HepG2 (cell line): ENCODE data around the gene SNAPIN. TPM values are rescaled to one million over a fixed set of nuclear protein-coding genes. Genes with fewer than 3 reads are reported as not detected.

Experiments
- AKAP8 ChIP-seq: sonication (generic); formaldehyde crosslinking; IDR thresholded peaks from 2 replicates; pipeline ENCODE4 v1.5.1; 2020; ENCODE audit warnings: mild to moderate bottlenecking, missing genetic modification reagents
- ATM ChIP-seq: fragments of 450-650 bp; IDR thresholded peaks from 2 replicates; pipeline ENCODE4 v1.7.1; 2017; ENCODE audit warnings: mild to moderate bottlenecking, borderline replicate concordance
- CENPT ChIP-seq: sonication (generic); formaldehyde crosslinking; IDR thresholded peaks from 2 replicates; pipeline ENCODE4 v1.8.0; 2022; ENCODE audit warnings: low read depth, mild to moderate bottlenecking, moderate library complexity, missing genetic modification reagents
- EEA1 ChIP-seq: sonication (generic); formaldehyde crosslinking; IDR thresholded peaks from 2 replicates; pipeline ENCODE4 v1.5.1; 2020; ENCODE audit warnings: mild to moderate bottlenecking, missing genetic modification reagents, borderline replicate concordance
- FOXA3 ChIP-seq: IDR thresholded peaks from 2 replicates; pipeline ENCODE4 v1.6.1; 2016; ENCODE audit warnings: missing genetic modification reagents, missing compliant biosample characterization
- HNF4A ChIP-seq: sonication (generic); formaldehyde crosslinking; IDR thresholded peaks from 2 replicates; pipeline ENCODE4 v1.4.0; 2020; ENCODE audit warnings: missing genetic modification reagents
- HOXD1 ChIP-seq: sonication (generic); formaldehyde crosslinking; IDR thresholded peaks from 2 replicates; pipeline ENCODE4 v1.5.0; 2020; ENCODE audit warnings: missing genetic modification reagents
- ISL2 ChIP-seq: sonication (generic); formaldehyde crosslinking; IDR thresholded peaks from 2 replicates; pipeline ENCODE4 v1.5.0; 2020; ENCODE audit warnings: missing genetic modification reagents
- JARID2 ChIP-seq: sonication (generic); formaldehyde crosslinking; IDR thresholded peaks from 2 replicates; pipeline ENCODE4 v1.8.1; 2023; ENCODE audit warnings: missing genetic modification reagents, inconsistent platforms; ENCODE audit not compliant: insufficient replicate concordance
- KDM6A ChIP-seq: IDR thresholded peaks from 2 replicates; pipeline ENCODE4 v1.6.1; 2016; ENCODE audit warnings: low read depth
- MTF2 ChIP-seq: sonication (generic); formaldehyde crosslinking; IDR thresholded peaks from 2 replicates; pipeline ENCODE4 v1.5.0; 2020; ENCODE audit warnings: missing genetic modification reagents, borderline replicate concordance
- NR2F2 ChIP-seq: IDR thresholded peaks from 2 replicates; pipeline ENCODE4 v1.6.1; 2012; ENCODE audit warnings: low read depth, inconsistent platforms, borderline replicate concordance
- PAX8 ChIP-seq: sonication (generic); formaldehyde crosslinking; IDR thresholded peaks from 2 replicates; pipeline ENCODE4 v1.8.0; 2022; ENCODE audit warnings: mild to moderate bottlenecking, missing genetic modification reagents, borderline replicate concordance
- POLR2AphosphoS2 ChIP-seq: IDR thresholded peaks from 2 replicates; pipeline ENCODE4 v1.6.1; 2011; ENCODE audit warnings: low read depth, low read length, improper control_type of control experiment
- RBM22 ChIP-seq: fragments of 200-400 bp; formaldehyde crosslinking; optimal IDR thresholded peaks from 2 replicates; pipeline ENCODE3; 2017; ENCODE audit warnings: mild to moderate bottlenecking, low read length, moderate library complexity
- SIN3B ChIP-seq: fragments of 150-350 bp; IDR thresholded peaks from 2 replicates; pipeline ENCODE4 v1.6.1; 2014; ENCODE audit warnings: low read length
- SP140L ChIP-seq: sonication (generic); formaldehyde crosslinking; IDR thresholded peaks from 2 replicates; pipeline ENCODE4 v1.4.0; 2020; ENCODE audit warnings: missing genetic modification reagents, borderline replicate concordance
- STAT5B ChIP-seq: sonication (generic); formaldehyde crosslinking; IDR thresholded peaks from 2 replicates; pipeline ENCODE4 v1.4.0; 2020; ENCODE audit warnings: missing genetic modification reagents
- TEAD2 ChIP-seq: sonication (generic); formaldehyde crosslinking; IDR thresholded peaks from 2 replicates; pipeline ENCODE4 v1.9.0; 2021; ENCODE audit warnings: missing genetic modification reagents
- TGIF2 ChIP-seq: IDR thresholded peaks from 2 replicates; pipeline ENCODE4 v1.6.1; 2016; ENCODE audit warnings: control low read depth, missing compliant biosample characterization
- YEATS2 ChIP-seq: sonication (generic); formaldehyde crosslinking; IDR thresholded peaks from 2 replicates; pipeline ENCODE4 v1.4.0; 2020; ENCODE audit warnings: missing genetic modification reagents, borderline replicate concordance
- YEATS4 ChIP-seq: sonication (generic); formaldehyde crosslinking; IDR thresholded peaks from 2 replicates; pipeline ENCODE4 v1.4.0; 2020; ENCODE audit warnings: missing genetic modification reagents, borderline replicate concordance
- ZBTB3 ChIP-seq: sonication (generic); formaldehyde crosslinking; IDR thresholded peaks from 2 replicates; pipeline ENCODE4 v1.4.0; 2020; ENCODE audit warnings: low read depth, mild to moderate bottlenecking, moderate library complexity, missing genetic modification reagents, borderline replicate concordance
- ZBTB38 ChIP-seq: sonication (generic); formaldehyde crosslinking; IDR thresholded peaks from 2 replicates; pipeline ENCODE4 v1.5.1; 2020; ENCODE audit warnings: mild to moderate bottlenecking, missing genetic modification reagents
- ZBTB42 ChIP-seq: sonication (generic); formaldehyde crosslinking; IDR thresholded peaks from 2 replicates; pipeline ENCODE4 v1.5.0; 2020; ENCODE audit warnings: mild to moderate bottlenecking, missing genetic modification reagents
- ZBTB8A ChIP-seq: sonication (generic); formaldehyde crosslinking; IDR thresholded peaks from 2 replicates; pipeline ENCODE4 v1.4.0; 2020; ENCODE audit warnings: mild to moderate bottlenecking, low read depth, missing genetic modification reagents, borderline replicate concordance
- ZNF768 ChIP-seq: sonication (generic); formaldehyde crosslinking; IDR thresholded peaks from 2 replicates; pipeline ENCODE4 v1.4.0; 2020; ENCODE audit warnings: missing genetic modification reagents
- ZNF775 ChIP-seq: sonication (generic); formaldehyde crosslinking; IDR thresholded peaks from 2 replicates; pipeline ENCODE4 v1.4.0; 2020; ENCODE audit warnings: missing genetic modification reagents, mild to moderate bottlenecking, moderate library complexity, borderline replicate concordance
- polyA plus RNA-seq, 8 experiments: library from polyadenylated mRNA; depleted of rRNA in 3 of 8; stranded (reverse) in 7 of 8; unstranded in 1 of 8; fragments of >200 nt; fragmentation: Illumina TruSeq in 4 of 8; extraction: Trizol in 4 of 8; gene quantifications; 2 replicates each; pipeline versions ENCODE4 v1.2.1 to v1.2.3, GENCODE V29; 2011 to 2016; ENCODE audit warnings: low read depth in 4 of 8, missing spikeins in 1 of 8, mixed read lengths in 1 of 8; ENCODE audit not compliant: insufficient read depth in 1 of 8
- total RNA-seq, 5 experiments: library from RNA; depleted of rRNA; stranded (reverse); fragments of >200 nt; fragmentation: Illumina TruSeq; extraction: Trizol; gene quantifications; 2 replicates each; pipeline ENCODE4 v1.2.3, GENCODE V29; 2016; ENCODE audit warnings: low read depth in 1 of 5
- TF ChIP-seq, protein P1 (sequence below): sonication (generic); formaldehyde crosslinking; IDR thresholded peaks from 2 replicates; pipeline ENCODE4 v1.4.0; 2020; ENCODE audit warnings: mild to moderate bottlenecking, low read depth, missing genetic modification reagents
- TF ChIP-seq, protein P2 (sequence below): sonication (generic); formaldehyde crosslinking; IDR thresholded peaks from 2 replicates; pipeline ENCODE4 v1.5.0; 2020; ENCODE audit warnings: missing genetic modification reagents
- TF ChIP-seq, protein P3 (sequence below): IDR thresholded peaks from 2 replicates; pipeline ENCODE4 v1.6.1; 2018; ENCODE audit warnings: missing genetic modification reagents, mild to moderate bottlenecking, missing compliant biosample characterization

SNAPIN gene
- total and polyA plus RNA-seq, 2 of the 13 experiments (the other 11 are each of a cell fraction or from before 2014, with no cell fraction given): 23.9 to 25.7 TPM

DNA sequence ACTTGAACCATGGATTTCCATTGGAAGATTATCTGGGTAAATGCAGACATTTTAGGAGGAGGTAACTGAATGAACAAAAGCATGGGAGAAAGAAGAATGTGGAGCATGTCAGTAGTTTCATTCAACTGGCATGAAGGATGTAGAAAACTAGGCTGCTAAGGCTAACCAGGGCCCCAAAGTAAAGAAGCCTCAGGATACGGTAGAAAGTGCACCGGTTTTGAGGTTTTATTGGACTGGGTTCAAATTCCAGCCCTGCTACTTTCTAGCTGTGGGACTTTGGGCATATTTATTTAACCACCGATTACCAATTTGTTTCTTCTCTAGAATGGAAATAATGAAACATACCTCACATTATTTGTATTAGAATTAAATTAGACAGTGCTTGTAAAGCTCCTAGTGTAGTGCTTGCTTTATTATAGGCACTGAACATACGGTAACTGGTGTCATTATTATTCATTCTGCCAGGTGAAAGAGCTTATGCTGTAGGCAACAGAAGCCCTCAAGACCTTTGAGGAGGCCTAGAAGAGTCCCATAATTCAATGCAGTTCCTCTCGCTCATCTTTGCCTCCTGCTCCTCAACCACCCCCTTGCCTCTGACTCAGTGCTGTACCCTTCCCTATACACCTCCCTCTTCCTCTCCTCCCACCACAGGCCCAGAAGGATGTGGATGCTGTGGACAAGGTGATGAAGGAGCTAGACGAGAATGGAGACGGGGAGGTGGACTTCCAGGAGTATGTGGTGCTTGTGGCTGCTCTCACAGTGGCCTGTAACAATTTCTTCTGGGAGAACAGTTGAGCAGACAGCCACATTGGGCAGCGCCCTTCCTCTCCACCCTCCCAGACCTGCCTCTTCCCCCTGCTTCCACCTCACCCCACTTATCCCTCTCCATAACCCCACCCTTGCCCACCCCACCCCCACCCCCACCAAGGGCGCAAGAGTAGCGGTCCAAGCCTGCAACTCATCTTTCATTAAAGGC, 27.2 kb upstream of the SNAPIN start (continued):
- TF ChIP-seq JARID2 (CRISPR knock-in tag): no peak
- TF ChIP-seq PAX8 (CRISPR knock-in tag): no peak
- 0 out of 2 replicates have a peak, but pooled peaks have one; percentile 35 for TF ChIP-seq YEATS4 (CRISPR knock-in tag)
- TF ChIP-seq ZBTB3 (CRISPR knock-in tag): no peak
- no peak for TF ChIP-seq MTF2 (CRISPR knock-in tag)
- no peak for TF ChIP-seq CENPT
- no peak for TF ChIP-seq POLR2AphosphoS2
- no peak for TF ChIP-seq AKAP8 (CRISPR knock-in tag)
- no peak for TF ChIP-seq ISL2
- TF ChIP-seq KDM6A (CRISPR knock-in tag): peak; percentile 81
- TF ChIP-seq, protein P1, sequence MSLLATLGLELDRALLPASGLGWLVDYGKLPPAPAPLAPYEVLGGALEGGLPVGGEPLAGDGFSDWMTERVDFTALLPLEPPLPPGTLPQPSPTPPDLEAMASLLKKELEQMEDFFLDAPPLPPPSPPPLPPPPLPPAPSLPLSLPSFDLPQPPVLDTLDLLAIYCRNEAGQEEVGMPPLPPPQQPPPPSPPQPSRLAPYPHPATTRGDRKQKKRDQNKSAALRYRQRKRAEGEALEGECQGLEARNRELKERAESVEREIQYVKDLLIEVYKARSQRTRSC: no peak
- TF ChIP-seq RBM22: no peak
- TF ChIP-seq SIN3B: no peak
- TF ChIP-seq, protein P2, sequence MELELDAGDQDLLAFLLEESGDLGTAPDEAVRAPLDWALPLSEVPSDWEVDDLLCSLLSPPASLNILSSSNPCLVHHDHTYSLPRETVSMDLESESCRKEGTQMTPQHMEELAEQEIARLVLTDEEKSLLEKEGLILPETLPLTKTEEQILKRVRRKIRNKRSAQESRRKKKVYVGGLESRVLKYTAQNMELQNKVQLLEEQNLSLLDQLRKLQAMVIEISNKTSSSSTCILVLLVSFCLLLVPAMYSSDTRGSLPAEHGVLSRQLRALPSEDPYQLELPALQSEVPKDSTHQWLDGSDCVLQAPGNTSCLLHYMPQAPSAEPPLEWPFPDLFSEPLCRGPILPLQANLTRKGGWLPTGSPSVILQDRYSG (CRISPR knock-in tag): no peak
- TF ChIP-seq ZBTB38: no peak
- TF ChIP-seq HOXD1: no peak
- TF ChIP-seq TGIF2 (CRISPR knock-in tag): no peak
- peak; percentile 20; the same call in 1 of the 2 replicates for TF ChIP-seq FOXA3 (CRISPR knock-in tag)
- TF ChIP-seq ZBTB8A: no peak
- no peak for TF ChIP-seq NR2F2
- no peak for TF ChIP-seq ATM
- no peak for TF ChIP-seq ZNF768 (CRISPR knock-in tag)
- no peak for TF ChIP-seq YEATS2 (CRISPR knock-in tag)
- no peak for TF ChIP-seq SP140L
- TF ChIP-seq, protein P3, sequence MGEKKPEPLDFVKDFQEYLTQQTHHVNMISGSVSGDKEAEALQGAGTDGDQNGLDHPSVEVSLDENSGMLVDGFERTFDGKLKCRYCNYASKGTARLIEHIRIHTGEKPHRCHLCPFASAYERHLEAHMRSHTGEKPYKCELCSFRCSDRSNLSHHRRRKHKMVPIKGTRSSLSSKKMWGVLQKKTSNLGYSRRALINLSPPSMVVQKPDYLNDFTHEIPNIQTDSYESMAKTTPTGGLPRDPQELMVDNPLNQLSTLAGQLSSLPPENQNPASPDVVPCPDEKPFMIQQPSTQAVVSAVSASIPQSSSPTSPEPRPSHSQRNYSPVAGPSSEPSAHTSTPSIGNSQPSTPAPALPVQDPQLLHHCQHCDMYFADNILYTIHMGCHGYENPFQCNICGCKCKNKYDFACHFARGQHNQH: no peak
- TF ChIP-seq EEA1 (CRISPR knock-in tag): no peak
- TF ChIP-seq STAT5B (CRISPR knock-in tag): no peak
- no peak for TF ChIP-seq ZNF775
- TF ChIP-seq HNF4A: peak; percentile 91
- TF ChIP-seq TEAD2 (CRISPR knock-in tag): no peak
- TF ChIP-seq ZBTB42 (CRISPR knock-in tag): no peak
